CD4-positive, CD25-positive, alpha-beta regulatory T cell (primary cell): Measurements from ENCODE around the gene CASP5. TPM values are rescaled to one million over a fixed set of nuclear protein-coding genes. Genes with fewer than 3 reads are reported as not detected.
"Not testable (repeated sequence)": the region's sequence is repeated elsewhere in the genome, so short reads cannot be mapped to it uniquely, and the experiment has no call there.

Experiments
- ATAC-seq, 2 donors: fragments of 150-1000 bp; cut with Tn5 transposase; one replicate each; pipeline ENCODE4 v1.10.0; 2021; ENCODE audit warnings: low read depth in 2 of 2, moderate number of reproducible peaks in 2 of 2, moderate library complexity in 1 of 2
- DNase-seq, 3 donors: peaks; one replicate each; pipeline versions ENCODE4 v3.0.0 to v3.0.0-alpha.2; 2012 to 2022; ENCODE audit warnings: mixed read lengths in 1 of 3
- H3K27ac ChIP-seq: one replicate; pipeline ENCODE4 v1.7.0; 2013; ENCODE audit warnings: mild to moderate bottlenecking, low read length; ENCODE audit not compliant: insufficient read depth, poor library complexity, severe bottlenecking
- H3K27me3 ChIP-seq: one replicate; pipeline ENCODE4 v1.7.0; 2013; ENCODE audit warnings: low read length; ENCODE audit not compliant: control insufficient read depth, insufficient read depth
- H3K36me3 ChIP-seq: one replicate; pipeline ENCODE4 v1.7.0; 2013; ENCODE audit warnings: mild to moderate bottlenecking, low read length, moderate library complexity; ENCODE audit not compliant: control insufficient read depth, insufficient read depth
- H3K4me1 ChIP-seq: 2 replicates; pipeline ENCODE4 v1.7.0; 2013; ENCODE audit warnings: mild to moderate bottlenecking, low read length; ENCODE audit not compliant: insufficient read depth, control insufficient read depth, poor library complexity, severe bottlenecking
- H3K4me3 ChIP-seq: one replicate; pipeline ENCODE4 v1.7.0; 2013; ENCODE audit warnings: low read depth, mild to moderate bottlenecking, low read length, moderate library complexity
- H3K9me3 ChIP-seq, 2 experiments: 1 replicate in 1 of 2; 2 replicates in 1 of 2; pipeline ENCODE4 v1.7.0; 2013; ENCODE audit warnings: low read length in 2 of 2, mild to moderate bottlenecking in 1 of 2, moderate library complexity in 1 of 2; ENCODE audit not compliant: control insufficient read depth in 2 of 2
- H3K27ac Mint-ChIP-seq, 3 donors: one replicate each; pipeline ENCODE4 v1.8.0; 2020 to 2022; ENCODE audit warnings: mild to moderate bottlenecking in 3 of 3, mixed read lengths in 3 of 3, moderate library complexity in 2 of 3
- H3K27me3 Mint-ChIP-seq: one replicate; pipeline ENCODE4 v1.8.0; 2022; ENCODE audit warnings: mild to moderate bottlenecking, mixed read lengths
- H3K36me3 Mint-ChIP-seq: one replicate; pipeline ENCODE4 v1.8.0; 2020; ENCODE audit warnings: mixed read lengths
- H3K4me1 Mint-ChIP-seq, 4 donors: one replicate each; pipeline ENCODE4 v1.8.0; 2020 to 2022; ENCODE audit warnings: mixed read lengths in 4 of 4, mild to moderate bottlenecking in 1 of 4
- H3K4me3 Mint-ChIP-seq, 4 donors: one replicate each; pipeline ENCODE4 v1.8.0; 2020 to 2022; ENCODE audit warnings: mild to moderate bottlenecking in 4 of 4, mixed read lengths in 4 of 4, moderate library complexity in 3 of 4
- H3K9me3 Mint-ChIP-seq, 7 donors: one replicate each; pipeline ENCODE4 v1.8.0; 2020 to 2022; ENCODE audit warnings: mixed read lengths in 7 of 7, mild to moderate bottlenecking in 3 of 7, moderate library complexity in 2 of 7
- polyA plus RNA-seq, 4 donors: library from polyadenylated mRNA; unstranded; fragments of 300-500 nt; fragmentation: Illumina TruSeq; gene quantifications; one replicate each; pipeline ENCODE4 v1.2.3, GENCODE V29; 2021
- total RNA-seq: library from RNA; stranded (reverse); gene quantifications from one replicate; pipeline ENCODE4 v1.2.3, GENCODE V29; 2022

Gene CASP5
- total and polyA plus RNA-seq, 5 donors from 2014 or later: 0.24 TPM; not detected in 4

GRCh38 chr11:105044557-105045524 is 21.9 kb upstream of the CASP5 start, which contains the start of gene CARD16:
Gene CARD16 (minus strand): TSS chr11:105045335. CDS start chr11:105045297, 38 bp downstream.
- Histone ChIP-seq H3K36me3 (peaks cover 21% of the 10 kb centered on the region), H3K4me3 (peak within 1 kb of the TSS; percentile 97), H3K4me1 (peaks cover 42% of the 10 kb centered on the region), H3K27ac (peak within 1 kb of the TSS; percentile 75)
- Mint-ChIP-seq H3K27ac (peak within 1 kb of the TSS; percentile 95 to 100 (median 99)), H3K4me3 (peak within 1 kb of the TSS; percentile 93 to 99 (median 98)), H3K36me3 (peaks cover 29% of the 10 kb centered on the region), H3K4me1 (peaks cover 37 to 66% (median 57%) of the 10 kb centered on the region in 4 donors)
- ATAC-seq: peak; percentile 78 to 81
- DNase-seq: peak in 2 of 3 donors; percentile 46 to 82
- not testable (repeated sequence) for H3K9me3 ChIP-seq, H3K9me3 Mint-ChIP-seq, H3K27me3 Mint-ChIP-seq, H3K27me3 ChIP-seq

GRCh38 chr11:105042178-105042577 is 19.2 kb upstream of the CASP5 start:
- peak overlapping the region in 1 of 3 donors; percentile 55 for H3K27ac Mint-ChIP-seq

GRCh38 chr11:105040703-105041102 is 17.7 kb upstream of the CASP5 start:
- Mint-ChIP-seq H3K36me3 (peaks cover 50% of the 10 kb centered on the region), H3K27me3 (no peaks in the 10 kb centered on the region), H3K9me3 (peaks cover 0 to 2% (median 1%) of the 10 kb centered on the region in 7 donors), H3K4me3 (peak overlapping the region in 3 of 4 donors; percentile 2 to 93 (median 70)), H3K4me1 (peaks cover 31 to 64% (median 49%) of the 10 kb centered on the region in 4 donors), H3K27ac (no peak overlapping the region)
- H3K9me3 ChIP-seq: no peaks in the 10 kb centered on the region
- ATAC-seq (no peak), DNase-seq (no peak)
- no peaks in the 10 kb centered on the region for H3K27me3 ChIP-seq
- H3K27ac ChIP-seq: no peak overlapping the region
- peaks cover 37% of the 10 kb centered on the region for H3K36me3 ChIP-seq
- H3K4me3 ChIP-seq: peak overlapping the region; percentile 97
- peaks cover 29% of the 10 kb centered on the region for H3K4me1 ChIP-seq

More at GRCh38 chr11:105042178-105042577, 19.2 kb upstream of the CASP5 start:
- no peak for ATAC-seq
- peaks cover 42% of the 10 kb centered on the region for H3K36me3 Mint-ChIP-seq
- DNase-seq: no peak
- no peaks in the 10 kb centered on the region for H3K27me3 Mint-ChIP-seq
- Histone ChIP-seq H3K4me1 (peaks cover 41% of the 10 kb centered on the region), H3K27ac (no peak overlapping the region), H3K9me3 (no peaks in the 10 kb centered on the region), H3K36me3 (peaks cover 37% of the 10 kb centered on the region), H3K27me3 (no peaks in the 10 kb centered on the region), H3K4me3 (peak overlapping the region; percentile 97)
- peaks cover 0 to 2% (median 0%) of the 10 kb centered on the region in 7 donors for H3K9me3 Mint-ChIP-seq
- H3K4me3 Mint-ChIP-seq: peak overlapping the region; percentile 45 to 99 (median 96)
- H3K4me1 Mint-ChIP-seq: peaks cover 41 to 68% (median 52%) of the 10 kb centered on the region in 4 donors

GRCh38 chr11:105034813-105035620 is 12.0 kb upstream of the CASP5 start, which contains the start of gene CASP1:
Gene CASP1 (minus strand): TSS chr11:105035144. CDS start chr11:105035113, 31 bp downstream.
- H3K9me3 Mint-ChIP-seq: peaks cover 0 to 2% (median 0%) of the 10 kb centered on the region in 7 donors
- H3K4me1 Mint-ChIP-seq: peaks cover 28 to 59% (median 49%) of the 10 kb centered on the region in 4 donors
- Histone ChIP-seq H3K27me3 (no peaks in the 10 kb centered on the region), H3K27ac (peak within 1 kb of the TSS; percentile 64), H3K4me1 (peaks cover 34% of the 10 kb centered on the region), H3K4me3 (peak within 1 kb of the TSS; percentile 96), H3K36me3 (peaks cover 31% of the 10 kb centered on the region), H3K9me3 (no peaks in the 10 kb centered on the region)
- peak; percentile 78 to 81 for ATAC-seq
- peaks cover 41% of the 10 kb centered on the region for H3K36me3 Mint-ChIP-seq
- peak within 1 kb of the TSS; percentile 93 to 99 (median 94) for H3K4me3 Mint-ChIP-seq
- H3K27ac Mint-ChIP-seq: peak within 1 kb of the TSS; percentile 92 to 100 (median 96)
- peak in 2 of 3 donors; percentile 42 to 69 for DNase-seq
- no peaks in the 10 kb centered on the region for H3K27me3 Mint-ChIP-seq

- Mint-ChIP-seq H3K36me3 (peaks cover 44% of the 10 kb centered on the region), H3K4me1 (peaks cover 24 to 62% (median 50%) of the 10 kb centered on the region in 4 donors), H3K4me3 (peak overlapping the region; percentile 93 to 99 (median 94)), H3K27ac (peak overlapping the region; percentile 92 to 100 (median 96))
- not testable (repeated sequence) for H3K27me3 Mint-ChIP-seq, DNase-seq, H3K9me3 Mint-ChIP-seq, ATAC-seq, H3K27me3 ChIP-seq, H3K9me3 ChIP-seq
- H3K4me3 ChIP-seq: peak overlapping the region; percentile 96
- peaks cover 31% of the 10 kb centered on the region for H3K36me3 ChIP-seq
- H3K4me1 ChIP-seq: peaks cover 34% of the 10 kb centered on the region
- H3K27ac ChIP-seq: peak overlapping the region; percentile 64
These were observed 11.4 kb upstream of the CASP5 start for GRCh38 chr11:105034388-105034787.

- Mint-ChIP-seq H3K9me3 (peaks cover 0 to 2% (median 0%) of the 10 kb centered on the region in 7 donors), H3K4me1 (peaks cover 27 to 68% (median 54%) of the 10 kb centered on the region in 4 donors), H3K27ac (peak overlapping the region; percentile 84 to 96 (median 92)), H3K27me3 (no peaks in the 10 kb centered on the region), H3K4me3 (peak overlapping the region; percentile 93 to 99 (median 94)), H3K36me3 (peaks cover 50% of the 10 kb centered on the region)
- H3K4me1 ChIP-seq: peaks cover 34% of the 10 kb centered on the region
- peak overlapping the region; percentile 96 for H3K4me3 ChIP-seq
- DNase-seq: peak in 1 of 3 donors; percentile 25
- H3K27me3 ChIP-seq: no peaks in the 10 kb centered on the region
- H3K36me3 ChIP-seq: peaks cover 32% of the 10 kb centered on the region
- peak overlapping the region; percentile 55 for H3K27ac ChIP-seq
- ATAC-seq: peak; percentile 41 to 58
- no peaks in the 10 kb centered on the region for H3K9me3 ChIP-seq
These were observed 10.8 kb upstream of the CASP5 start for GRCh38 chr11:105033781-105034180.

- H3K27me3 Mint-ChIP-seq: no peaks in the 10 kb centered on the region
- H3K4me1 Mint-ChIP-seq: peaks cover 25 to 71% (median 57%) of the 10 kb centered on the region in 4 donors
These were observed 10.4 kb upstream of the CASP5 start for GRCh38 chr11:105033343-105033742.

More at GRCh38 chr11:105033343-105033742, 10.4 kb upstream of the CASP5 start:
- H3K36me3 Mint-ChIP-seq: peaks cover 51% of the 10 kb centered on the region
- H3K9me3 Mint-ChIP-seq: peaks cover 0 to 2% (median 0%) of the 10 kb centered on the region in 7 donors
- ATAC-seq (no peak), DNase-seq (no peak)
- Histone ChIP-seq H3K36me3 (peaks cover 32% of the 10 kb centered on the region), H3K4me1 (peaks cover 37% of the 10 kb centered on the region), H3K9me3 (no peaks in the 10 kb centered on the region), H3K27me3 (no peaks in the 10 kb centered on the region), H3K4me3 (peak overlapping the region; percentile 96), H3K27ac (peak overlapping the region; percentile 55)
- H3K4me3 Mint-ChIP-seq: peak overlapping the region; percentile 93 to 99 (median 94)
- H3K27ac Mint-ChIP-seq: peak overlapping the region; percentile 84 to 96 (median 92)
